Epithelial cell of esophagus (primary cell): ENCODE results near the gene TNNI3K.

ENCODE experiments used
- DNase-seq: peaks from one replicate; pipeline ENCODE4 v3.0.0; 2010; ENCODE audit warnings: low read depth
- H3K4me3 ChIP-seq: 2 replicates; pipeline ENCODE4 v1.5.1; 2011; ENCODE audit warnings: mild to moderate bottlenecking, low read length, control low read depth
- CTCF ChIP-seq: IDR thresholded peaks from 2 replicates; pipeline ENCODE4 v1.5.1; 2011; ENCODE audit warnings: low read depth, mild to moderate bottlenecking, low read length, control low read depth, inconsistent platforms; ENCODE audit not compliant: insufficient read depth; ENCODE audit errors: missing control alignments

The TNNI3K gene

GRCh38 chr1:74235153-74235552 lies at the start of gene TNNI3K:
TNNI3K (plus strand) TSS chr1:74235387; CDS start chr1:74235452, 65 bp downstream.
- DNase-seq: no peak
- no peak within 1 kb of the TSS for H3K4me3 ChIP-seq
- TF ChIP-seq CTCF: no peak

- no peak overlapping the region for H3K4me3 ChIP-seq
- no peak for TF ChIP-seq CTCF
- peak; percentile 56 for DNase-seq
Observed at GRCh38 chr1:74193908-74194307, 41.3 kb upstream of the TNNI3K start.

GRCh38 chr1:74195339-74195738 lies 39.8 kb upstream of the TNNI3K start:
- no peak for TF ChIP-seq CTCF
- no peak for DNase-seq
- H3K4me3 ChIP-seq: no peak overlapping the region

GRCh38 chr1:74197255-74197654 lies 37.9 kb upstream of the TNNI3K start:
- no peak for TF ChIP-seq CTCF
- H3K4me3 ChIP-seq: peak overlapping the region; percentile 93
- no peak for DNase-seq

GRCh38 chr1:74197657-74198552 lies 37.3 kb upstream of the TNNI3K start, which contains the start of the genes FPGT and LRRIQ3:
FPGT (plus strand) TSS chr1:74198242; CDS start chr1:74198279, 37 bp downstream.
LRRIQ3 (minus strand) TSS chr1:74198176; CDS start chr1:74183684, 14,492 bp downstream.
- no peak for TF ChIP-seq CTCF
- DNase-seq: peak; percentile 93
- peak within 1 kb of the TSS; percentile 93 for H3K4me3 ChIP-seq

- DNase-seq: no peak
- no peak overlapping the region for H3K4me3 ChIP-seq
- no peak for TF ChIP-seq CTCF
Observed at GRCh38 chr1:74199504-74199903, 35.7 kb upstream of the TNNI3K start.

GRCh38 chr1:74205266-74205665 lies 29.9 kb upstream of the TNNI3K start:
- no peak overlapping the region for H3K4me3 ChIP-seq
- TF ChIP-seq CTCF: no peak
- DNase-seq: no peak
